SK-MEL-5 (cell line): Measurements from ENCODE around the gene MACF1. TPM values are rescaled to one million over a fixed set of nuclear protein-coding genes. Genes with fewer than 3 reads are reported as not detected.

Source experiments
- DNase-seq: peaks from one replicate; pipeline ENCODE4 v3.0.0-alpha.2; 2016; ENCODE audit warnings: low read depth, low spot score
- in situ Hi-C: cut with HindIII; loops from 2 replicates; pipeline ENCODE4 v1.10.0; 2016; ENCODE audit warnings: low sequenced_read_pairs, high pct_unique_total_duplicates, low pct_unique_long_range_greater_than_20kb
- total RNA-seq: library from RNA; depleted of rRNA; stranded (reverse); fragments of >200 nt; shearing (Covaris generic); gene quantifications from 2 replicates; pipeline ENCODE4 v1.2.3, GENCODE V29; 2014

The MACF1 gene
- total RNA-seq, 1 experiment from 2014 or later, result 70.1 TPM

DNA sequence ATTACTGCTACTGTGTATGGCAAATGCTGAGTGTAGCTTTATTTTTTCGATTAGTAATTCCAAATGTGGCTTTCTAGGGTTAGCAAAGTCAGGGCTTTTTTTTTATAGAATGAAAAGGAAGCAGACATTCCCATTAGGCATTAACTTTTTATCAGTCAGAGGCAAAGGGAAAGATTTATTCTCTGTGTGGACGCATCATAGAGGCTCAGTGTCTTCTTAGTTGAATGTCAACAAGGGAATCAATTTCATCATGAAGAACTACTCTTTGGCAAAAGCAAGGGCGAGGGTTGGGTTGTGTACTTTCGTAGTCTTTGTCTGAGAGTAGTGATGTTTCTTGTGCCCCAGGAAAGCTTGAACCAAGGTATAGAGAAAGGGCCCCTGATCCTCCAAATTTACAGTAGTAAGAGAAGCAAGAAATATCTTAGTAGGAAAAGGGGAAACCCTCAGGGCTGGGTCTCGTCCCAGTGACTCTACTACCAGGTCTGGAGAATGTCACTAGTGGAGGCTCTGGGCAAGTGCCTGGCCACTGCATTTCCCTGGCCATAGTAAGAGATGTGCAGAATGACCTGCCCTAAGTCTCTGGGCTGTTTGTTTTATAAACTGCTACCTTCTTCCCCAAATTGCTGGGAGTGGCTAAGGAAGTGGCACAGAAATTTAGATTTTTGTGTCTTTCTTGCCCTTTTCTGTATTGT lies 30.0 kb upstream of the MACF1 start:
- peak; percentile 29 for DNase-seq
- in situ Hi-C loops, result no loop called here

GRCh38 chr1:39177706-39178105 lies 26.8 kb upstream of the MACF1 start:
- in situ Hi-C loops, result no loop called here
- DNase-seq, result no peak

DNA sequence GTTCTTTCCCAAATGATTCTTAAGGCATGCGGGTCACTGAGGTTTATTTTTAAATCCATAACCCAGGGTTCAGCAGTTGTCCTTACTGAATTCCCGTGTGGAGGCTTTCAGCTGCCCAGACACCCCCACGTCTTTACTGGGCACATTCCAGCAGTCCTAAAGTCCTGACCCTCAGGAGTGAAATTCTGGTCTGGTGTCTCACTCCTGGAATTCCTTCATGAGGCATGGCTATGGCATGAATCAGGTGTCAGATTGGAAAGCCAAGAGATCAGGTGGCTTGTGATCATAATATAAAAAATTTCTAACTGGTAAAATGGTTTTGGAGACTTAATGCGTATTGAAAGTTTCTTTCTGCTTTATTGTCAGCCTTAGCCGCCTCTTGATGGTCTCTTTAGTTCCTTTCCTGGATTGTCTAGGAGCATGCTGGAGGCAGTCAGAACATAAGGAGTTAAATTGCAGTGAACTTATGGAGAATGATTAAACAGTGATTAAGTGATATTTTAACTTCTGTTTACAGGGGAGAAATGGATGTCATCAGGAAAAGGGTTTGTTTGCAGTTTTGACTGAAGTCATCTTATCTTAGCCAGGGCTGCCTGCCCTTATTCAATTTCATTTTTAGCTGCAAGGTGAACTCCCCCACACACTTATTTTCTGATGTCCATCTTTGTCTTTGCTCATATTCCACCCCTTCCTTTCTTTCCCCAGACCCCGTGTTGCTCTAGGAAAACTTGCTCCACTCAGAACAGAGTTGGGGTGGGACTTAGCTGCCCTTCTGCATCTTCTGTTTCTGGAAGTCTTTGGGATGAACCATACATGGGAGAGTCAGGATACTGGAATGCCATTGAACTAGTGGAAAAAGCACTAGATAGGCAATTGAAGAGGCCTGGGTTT lies 25.7 kb upstream of the MACF1 start:
- in situ Hi-C loops, result no loop called here
- no peak for DNase-seq

DNA sequence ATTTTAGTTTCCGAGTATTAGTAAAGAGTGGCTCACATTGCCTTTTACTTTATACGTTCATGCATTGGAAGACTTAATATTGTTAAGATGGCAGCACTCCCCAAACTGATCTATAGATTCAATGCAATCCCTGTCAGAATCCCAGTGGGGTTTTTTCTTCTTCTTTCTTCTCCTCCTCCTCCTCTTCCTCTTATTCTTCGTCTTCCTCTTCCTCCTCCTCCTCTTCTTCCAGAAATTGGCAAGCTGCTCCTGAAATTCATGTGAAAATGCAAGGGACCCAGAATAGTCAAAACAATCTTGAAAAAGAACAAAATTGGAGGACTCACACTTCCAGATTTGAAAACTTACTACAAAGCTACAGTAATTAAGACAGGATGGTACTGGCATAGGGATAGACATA lies 23.2 kb upstream of the MACF1 start:
- no peak for DNase-seq
- in situ Hi-C loops, result no loop called here

- in situ Hi-C loops, result no loop called here
- no peak for DNase-seq
Observed at GRCh38 chr1:39182804-39183203, 21.7 kb upstream of the MACF1 start.

DNA sequence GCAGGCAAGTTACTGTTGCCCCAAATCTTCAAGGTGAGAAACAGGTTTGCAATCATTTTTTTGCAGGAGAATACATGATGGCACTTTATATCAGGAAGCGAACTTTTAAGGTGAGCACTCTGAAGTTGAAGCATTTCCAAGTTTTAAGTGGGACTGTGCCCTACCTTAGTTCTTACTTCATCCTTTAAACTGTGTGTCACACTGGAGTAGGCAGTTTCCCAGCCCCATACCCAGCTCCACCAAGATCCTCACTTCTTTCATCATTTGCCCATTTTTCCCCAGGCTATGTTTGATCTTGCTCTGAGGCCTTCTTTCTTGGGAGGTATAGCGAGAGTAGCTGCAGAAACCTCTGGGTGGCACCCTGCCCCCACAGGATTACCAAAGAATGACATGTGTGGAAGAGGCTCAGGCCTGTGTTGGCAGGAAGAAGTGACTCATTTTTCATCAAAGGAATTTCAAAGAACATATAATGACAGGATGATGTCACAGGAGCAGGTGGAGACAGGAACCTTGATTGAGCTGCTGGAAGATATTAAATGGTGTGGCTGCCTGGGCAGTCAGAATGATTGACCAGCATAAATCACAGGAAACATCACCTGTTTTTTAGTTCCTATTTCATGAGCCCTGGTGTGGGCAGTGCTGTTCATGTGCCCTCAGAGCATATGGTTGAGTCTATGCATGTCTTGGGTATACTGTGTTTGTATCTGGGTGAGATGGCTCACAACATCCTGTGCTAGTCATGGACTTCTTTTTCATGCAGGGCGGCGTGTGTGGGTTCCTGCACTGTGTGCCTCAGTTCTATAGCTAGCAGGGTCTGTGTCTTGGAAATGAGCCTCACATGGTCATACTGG lies 20.8 kb upstream of the MACF1 start:
- DNase-seq, result peak; percentile 74
- in situ Hi-C loops, result no loop called here

- in situ Hi-C loops, result no loop called here
Observed at GRCh38 chr1:39184354-39184818, 20.1 kb upstream of the MACF1 start.

GRCh38 chr1:39187275-39188046 lies 17.0 kb upstream of the MACF1 start:
- in situ Hi-C loops, result no loop called here
- no peak for DNase-seq

More at GRCh38 chr1:39184354-39184818, 20.1 kb upstream of the MACF1 start:
- no peak for DNase-seq

- in situ Hi-C loops, result no loop called here
- peak; percentile 54 for DNase-seq
Observed at GRCh38 chr1:39189592-39190041, 14.9 kb upstream of the MACF1 start.

GRCh38 chr1:39190096-39190495 lies 14.4 kb upstream of the MACF1 start:
- DNase-seq, result no peak
- in situ Hi-C loops, result no loop called here

DNA sequence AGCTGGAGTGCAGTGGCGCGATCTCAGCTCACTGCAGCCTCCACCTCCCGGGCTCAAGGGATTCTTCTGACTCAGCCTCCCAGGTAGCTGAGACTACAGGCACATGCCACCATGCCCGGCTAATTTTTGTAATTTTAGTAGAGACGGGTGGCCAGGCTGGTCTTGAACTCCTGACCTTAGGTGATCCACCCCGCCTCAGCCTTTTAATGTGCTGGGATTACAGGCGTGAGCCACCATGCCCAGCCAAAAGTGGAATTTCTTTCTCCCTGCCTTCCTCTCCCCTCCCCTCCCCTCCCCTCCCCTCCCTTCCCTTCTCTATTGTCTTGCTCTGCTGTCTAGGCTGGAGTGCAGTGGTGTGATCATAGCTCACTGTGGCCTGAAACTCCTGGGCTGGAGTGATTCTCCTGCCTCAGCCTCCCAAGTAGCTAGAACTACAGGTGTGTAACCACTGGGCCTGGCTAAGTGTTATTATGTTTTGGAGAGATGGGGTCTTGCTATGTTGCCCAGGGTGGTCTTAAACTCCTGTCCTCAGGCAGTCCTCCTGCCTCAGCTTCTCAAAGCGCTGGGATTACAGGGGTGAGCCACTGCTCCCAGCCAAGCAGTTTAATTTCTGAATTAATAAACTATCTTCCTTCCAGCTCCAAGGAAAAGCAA lies 10.0 kb upstream of the MACF1 start:
- in situ Hi-C loops, result no loop called here
- no peak for DNase-seq

GRCh38 chr1:39195166-39196111 lies 9.1 kb upstream of the MACF1 start:
- in situ Hi-C loops, result no loop called here
- no peak for DNase-seq

DNA sequence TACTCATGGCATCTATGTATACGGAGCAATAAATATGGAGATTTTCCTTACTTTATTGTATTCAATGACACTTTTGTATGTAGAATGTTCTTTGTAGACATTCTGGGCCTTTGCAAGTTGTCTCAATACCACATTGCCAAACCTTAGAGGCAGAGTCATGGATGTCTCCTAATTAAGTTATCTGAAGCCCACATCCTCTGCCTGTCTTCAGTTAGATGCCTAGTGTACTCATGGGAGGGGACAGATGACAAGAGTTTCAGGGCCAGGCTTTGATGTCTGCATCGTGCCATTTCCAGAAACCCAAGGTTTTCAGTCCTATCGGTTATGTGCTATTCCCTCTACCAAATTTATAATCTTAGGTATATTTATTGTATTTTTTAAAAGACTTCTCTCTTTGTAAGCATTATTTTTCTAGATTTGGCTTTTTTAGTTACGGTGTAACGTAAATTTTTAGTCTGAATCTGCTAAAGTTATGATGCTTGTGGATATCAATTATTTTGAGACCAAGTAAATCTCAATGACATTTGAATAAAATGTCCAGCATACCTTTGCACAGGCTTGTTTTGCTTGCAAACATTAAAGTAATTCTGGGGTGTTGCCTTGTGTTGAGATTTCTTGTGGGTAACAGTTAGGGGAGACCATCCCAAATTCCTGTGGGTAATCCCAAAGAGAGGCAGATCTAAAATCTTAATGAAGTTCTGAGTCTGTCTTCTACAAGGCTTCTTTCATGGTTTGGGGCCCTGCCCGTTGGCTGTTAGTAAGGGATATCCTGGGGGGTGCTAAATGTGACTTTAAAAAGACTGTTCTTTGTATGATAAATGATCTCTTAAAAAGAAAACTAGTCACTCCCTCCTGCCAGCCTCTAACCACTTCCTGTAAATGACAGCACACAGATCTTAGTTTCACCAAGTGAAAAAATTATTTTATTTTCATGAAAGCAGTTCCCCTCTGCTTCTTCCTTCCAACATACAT lies 8.0 kb upstream of the MACF1 start:
- DNase-seq, result peak; percentile 89
- in situ Hi-C loops, result no loop called here

GRCh38 chr1:39199593-39199992 lies 4.9 kb upstream of the MACF1 start:
- in situ Hi-C loops, result no loop called here
- peak; percentile 64 for DNase-seq
